M059J (cell line): ENCODE measurements around the gene MRGPRG. TPM values are rescaled to one million over a fixed set of nuclear protein-coding genes. Genes with fewer than 3 reads are reported as not detected.
"Not testable (repeated sequence)": the region's sequence is repeated elsewhere in the genome, so short reads cannot be mapped to it uniquely, and the experiment has no call there.

ENCODE experiments used
- DNase-seq: peaks from one replicate; pipeline ENCODE4 v3.0.0-alpha.2; 2012; ENCODE audit warnings: low read depth
- total RNA-seq: library from RNA; depleted of rRNA; stranded (reverse); fragments of >200 nt; shearing (Covaris generic); gene quantifications from 2 replicates; pipeline ENCODE4 v1.2.3, GENCODE V29; 2014; rRNA removed

Gene MRGPRG
- total RNA-seq = not detected in 2 replicates

- no peak for DNase-seq
Observed at GRCh38 chr11:3218483-3219280, at the start of gene MRGPRG. TSS of gene MRGPRG (minus strand) at chr11:3218813. CDS start at chr11:3218813, 0 bp downstream.

- not testable (repeated sequence) for DNase-seq
Observed at GRCh38 chr11:3262548-3262947, 43.9 kb upstream of the MRGPRG start.

- DNase-seq = not testable (repeated sequence)
Observed at GRCh38 chr11:3261831-3262230, 43.2 kb upstream of the MRGPRG start.

- DNase-seq = not testable (repeated sequence)
Observed at GRCh38 chr11:3257509-3257908, 38.9 kb upstream of the MRGPRG start.

- not testable (repeated sequence) for DNase-seq
Observed at GRCh38 chr11:3255241-3255640, 36.6 kb upstream of the MRGPRG start.

GRCh38 chr11:3254773-3255172, 36.2 kb upstream of the MRGPRG start:
- not testable (repeated sequence) for DNase-seq

- DNase-seq = no peak
Observed at GRCh38 chr11:3245071-3245470, 26.5 kb upstream of the MRGPRG start.

- no peak for DNase-seq
Observed at GRCh38 chr11:3243880-3244279, 25.3 kb upstream of the MRGPRG start.

GRCh38 chr11:3237119-3237518, 18.5 kb upstream of the MRGPRG start:
- DNase-seq = no peak

- no peak for DNase-seq
Observed at GRCh38 chr11:3234846-3235245, 16.2 kb upstream of the MRGPRG start.

- no peak for DNase-seq
Observed at GRCh38 chr11:3232956-3233355, 14.3 kb upstream of the MRGPRG start.

- no peak for DNase-seq
Observed at GRCh38 chr11:3231851-3232744, 13.5 kb upstream of the MRGPRG start, which contains the start of gene MRGPRE. TSS of gene MRGPRE (minus strand) at chr11:3232417. CDS start at chr11:3228799, 3,618 bp downstream.

GRCh38 chr11:3231550-3231850, 12.9 kb upstream of the MRGPRG start:
- no peak for DNase-seq

GRCh38 chr11:3230636-3231549, 12.3 kb upstream of the MRGPRG start:
- DNase-seq = no peak

- no peak for DNase-seq
Observed at GRCh38 chr11:3229673-3230630, 11.3 kb upstream of the MRGPRG start.

- no peak for DNase-seq
Observed at GRCh38 chr11:3228445-3228829, 9.8 kb upstream of the MRGPRG start.

GRCh38 chr11:3227568-3228444, 9.2 kb upstream of the MRGPRG start:
- DNase-seq = no peak

GRCh38 chr11:3226846-3227567, 8.4 kb upstream of the MRGPRG start:
- DNase-seq = no peak
